GM21576 (cell line): Measurements from ENCODE around the gene DAZL.
A peak's percentile ranks its signal among the peaks of the same experiment; 100 is the strongest.

Experiments
- ATAC-seq: cut with Tn5 transposase; IDR thresholded peaks from one replicate; pipeline ENCODE4 v1.9.1; 2021; ENCODE audit warnings: mild to moderate bottlenecking, moderate library complexity; ENCODE audit not compliant: unreplicated experiment

The DAZL gene

DNA sequence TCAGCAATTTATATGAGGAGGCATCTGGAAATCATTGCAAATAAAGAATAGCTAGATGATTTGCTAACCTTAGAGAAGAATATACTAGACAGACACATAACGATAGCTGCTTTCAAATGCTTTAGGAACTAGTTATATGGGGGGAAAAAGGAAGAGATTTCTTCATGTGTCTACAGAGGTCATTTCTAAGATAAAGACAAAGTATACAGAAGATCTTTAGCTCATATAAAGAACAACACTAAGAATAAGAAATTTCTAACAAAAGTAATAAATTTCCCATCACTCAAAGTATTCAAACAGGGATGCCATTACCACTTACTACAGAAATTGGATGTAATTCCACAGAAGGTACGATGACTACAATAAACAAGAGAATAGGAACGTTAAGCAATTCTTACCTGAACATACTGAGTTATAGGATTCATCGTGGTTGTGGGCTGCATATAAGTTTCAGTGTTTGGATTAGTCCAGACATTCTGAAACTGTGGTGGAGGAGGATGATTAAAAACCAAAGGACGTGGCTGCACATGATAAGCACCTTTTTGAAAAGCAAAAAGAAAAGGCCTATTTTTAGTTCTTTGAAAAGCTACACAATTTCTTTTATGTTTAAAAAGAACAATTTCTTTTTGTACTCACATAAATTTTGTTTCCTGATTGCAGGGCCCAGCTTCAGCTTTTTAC, 8.7 kb downstream of the DAZL start:
- ATAC-seq = no peak

DNA sequence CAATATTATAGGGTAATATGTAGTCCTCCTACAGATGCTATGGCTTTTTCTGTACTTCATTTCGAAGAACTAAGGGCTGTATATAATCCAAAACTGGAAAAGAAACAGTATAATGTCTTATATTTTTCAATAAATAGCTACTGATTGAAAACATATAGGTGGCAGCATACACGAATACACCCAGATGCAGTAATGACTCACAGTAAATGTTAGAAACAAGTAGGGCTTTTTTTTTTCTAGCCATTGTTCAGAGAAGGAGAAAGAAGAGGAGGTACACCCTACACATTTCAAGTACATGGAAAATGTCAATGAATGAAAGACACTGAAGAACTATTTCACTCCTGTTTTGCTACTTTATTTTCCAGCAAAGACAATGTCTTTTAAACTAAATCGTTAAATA, 9.4 kb downstream of the DAZL start:
- no peak for ATAC-seq

DNA sequence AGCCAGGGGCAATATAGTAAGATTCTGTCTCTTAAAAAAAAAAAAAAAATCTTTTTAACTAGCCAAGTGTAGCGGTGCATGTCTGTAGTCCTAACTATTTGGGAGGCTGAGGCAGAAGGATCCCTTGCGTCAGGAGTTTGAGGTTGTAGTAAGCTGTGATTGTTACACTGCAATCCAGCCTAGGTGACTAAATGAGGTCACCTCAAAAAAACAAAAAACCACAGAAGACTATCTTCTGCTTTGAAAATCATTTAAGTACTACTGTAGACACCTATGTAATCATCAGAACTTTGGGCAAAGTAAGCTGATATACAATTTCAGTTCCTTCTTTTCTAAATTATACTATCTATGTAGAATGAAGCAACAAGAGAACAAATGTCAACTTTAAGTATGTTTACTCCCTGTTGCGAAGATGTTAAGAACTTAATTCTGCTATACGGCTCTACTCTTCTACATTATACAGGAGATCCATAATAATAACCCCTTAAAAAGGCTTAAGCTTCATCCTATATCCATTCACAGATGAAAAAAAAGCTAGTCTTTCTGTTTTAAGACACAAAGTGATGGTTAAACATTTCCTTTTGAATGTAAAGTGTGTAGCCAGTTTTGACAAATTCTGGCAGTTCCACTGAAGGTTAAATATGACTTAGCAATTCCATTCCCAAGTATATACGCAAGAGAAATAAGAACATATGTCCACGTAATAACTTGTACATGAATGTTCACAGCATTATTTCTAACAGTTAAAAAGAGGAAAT, 15.2 kb downstream of the DAZL start:
- ATAC-seq = peak; percentile 98

DNA sequence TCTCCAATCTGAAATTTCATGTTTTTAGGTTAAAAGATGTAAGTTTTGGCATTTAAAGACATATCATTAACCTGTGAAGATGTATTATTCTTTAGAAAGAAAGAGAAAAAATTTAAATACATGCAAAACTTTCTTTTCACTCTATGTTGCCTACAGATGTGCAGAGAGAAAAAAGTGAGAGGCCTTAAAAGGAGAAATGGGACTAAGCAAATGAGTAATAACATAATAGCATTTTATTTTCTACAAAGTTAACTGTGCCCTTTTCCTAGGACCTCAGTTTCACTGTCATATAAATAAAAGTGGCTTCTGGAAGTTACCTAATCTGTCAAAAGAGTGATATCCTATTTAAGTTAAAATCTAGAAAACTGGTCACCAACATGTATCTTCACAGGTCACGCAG, 16.1 kb downstream of the DAZL start:
- no peak for ATAC-seq

DNA sequence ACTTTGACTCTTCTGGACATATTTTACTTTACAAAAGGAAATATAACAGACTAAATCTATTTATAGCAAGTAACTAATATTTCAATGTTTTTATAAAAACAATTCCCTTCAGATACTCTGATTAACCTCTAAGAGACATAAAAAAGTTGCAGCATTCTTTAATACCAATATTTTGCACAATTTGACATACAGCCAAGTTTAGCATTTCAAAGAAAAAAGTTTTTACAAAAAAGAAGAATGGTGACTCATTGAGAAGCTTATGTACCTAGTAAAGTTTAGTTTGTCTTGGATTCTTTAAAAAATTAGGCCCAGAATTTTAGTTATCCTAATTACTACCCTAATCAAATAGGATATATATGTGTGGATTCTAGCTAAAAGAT, 17.6 kb downstream of the DAZL start:
- ATAC-seq = no peak

DNA sequence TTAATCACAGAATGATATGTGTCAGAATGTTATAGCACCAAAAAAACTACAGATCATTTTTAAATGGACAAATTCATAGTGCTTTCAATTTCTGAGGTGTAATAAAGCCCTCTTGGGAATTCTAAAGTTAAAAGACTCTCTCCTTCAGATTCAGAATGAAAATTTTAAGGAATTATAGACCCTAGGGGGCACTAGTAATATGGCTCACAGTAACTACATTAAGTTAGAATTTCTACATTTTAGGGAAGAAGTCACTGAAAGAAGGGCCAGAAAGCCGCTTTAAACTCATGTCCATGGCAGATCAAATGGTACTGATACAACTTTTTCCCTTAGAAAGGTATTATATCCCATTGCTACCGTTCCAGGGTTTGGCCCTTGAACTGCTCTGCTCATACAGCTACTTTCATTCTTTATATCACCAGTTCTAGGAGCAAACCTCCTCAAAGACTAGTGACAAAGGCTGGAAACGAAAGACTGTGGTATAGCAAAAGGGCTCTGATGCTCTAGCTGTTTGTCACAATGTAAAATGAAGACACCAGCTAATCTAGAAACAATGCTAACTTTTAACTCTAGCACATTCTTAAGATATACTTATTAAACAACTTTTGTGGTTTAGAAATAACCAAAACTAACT, 18.1 kb downstream of the DAZL start:
- ATAC-seq = no peak

DNA sequence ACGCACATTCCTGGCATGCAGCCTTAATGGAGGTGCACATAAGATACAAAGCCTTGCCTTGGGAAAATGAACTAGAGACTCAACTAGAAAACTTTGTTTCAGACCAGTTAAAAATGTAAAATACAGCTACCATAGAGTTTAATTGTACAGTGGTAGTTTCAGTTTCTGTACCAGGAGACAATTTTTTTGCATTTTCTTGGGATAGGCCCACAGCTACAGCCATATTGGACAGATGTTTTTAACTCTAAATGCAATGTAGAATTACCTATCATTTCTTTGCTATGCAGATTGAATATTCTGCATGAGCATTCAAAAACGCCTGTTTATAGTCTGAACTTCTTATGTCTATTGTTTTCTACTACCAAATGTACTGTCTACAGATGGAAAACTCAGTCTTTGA, 20.3 kb downstream of the DAZL start:
- ATAC-seq = no peak

DNA sequence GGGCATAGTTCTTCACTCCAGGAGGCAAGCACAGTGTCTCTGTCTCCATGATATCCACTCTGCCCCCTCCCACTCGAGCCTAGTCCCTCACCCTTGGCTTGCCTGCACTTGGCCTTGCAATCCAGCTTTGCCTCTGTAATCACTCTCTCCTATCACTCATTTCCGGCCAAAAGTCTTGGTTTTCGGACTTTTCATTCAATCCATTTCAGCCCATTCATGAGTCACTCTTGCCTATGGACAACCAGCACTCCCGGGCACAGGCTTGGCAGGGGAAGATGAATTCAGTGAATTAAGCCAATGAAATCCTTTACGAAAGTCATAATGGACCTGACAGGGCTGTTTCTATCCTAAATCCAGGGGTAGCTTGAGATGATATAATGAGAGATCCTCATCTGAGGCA, 21.7 kb downstream of the DAZL start:
- no peak for ATAC-seq

DNA sequence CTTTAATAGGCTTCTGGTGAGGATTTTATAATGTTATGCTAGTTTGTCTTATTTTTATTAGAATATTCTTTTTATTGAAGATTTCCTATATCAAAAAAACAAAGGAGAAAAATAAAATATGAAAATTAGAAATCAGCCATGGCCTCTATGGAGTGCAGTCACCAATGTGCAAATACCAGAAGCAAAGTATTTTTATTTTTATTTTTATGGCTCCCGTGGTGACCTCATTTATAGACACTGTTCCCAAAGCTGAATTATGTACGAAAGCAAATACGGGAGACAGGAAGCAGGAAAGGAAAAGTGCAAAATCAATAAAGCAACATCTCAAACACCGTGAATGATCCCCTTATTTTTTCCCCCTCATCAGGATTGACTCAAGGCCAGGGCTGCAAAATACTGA, 35.1 kb downstream of the DAZL start:
- no peak for ATAC-seq

DNA sequence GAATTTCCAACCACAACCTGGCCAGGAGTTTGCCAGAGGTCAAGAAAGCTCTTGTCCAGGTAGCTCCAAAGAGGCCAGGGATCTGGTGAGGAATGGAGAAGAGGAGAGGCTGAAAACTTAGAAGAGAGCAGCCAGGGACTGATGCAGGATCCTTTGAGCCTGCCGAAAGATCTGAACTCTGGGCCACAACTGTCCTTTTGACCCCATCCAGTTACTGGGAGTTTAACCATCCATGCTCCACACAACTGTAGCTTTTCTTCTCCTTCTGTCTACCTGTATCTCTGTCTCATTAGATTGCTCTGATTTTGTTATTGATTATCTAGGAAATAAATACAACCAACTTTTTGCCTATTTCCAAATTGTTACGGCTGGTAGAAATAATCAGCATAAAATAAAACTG, 36.7 kb downstream of the DAZL start:
- ATAC-seq = no peak

DNA sequence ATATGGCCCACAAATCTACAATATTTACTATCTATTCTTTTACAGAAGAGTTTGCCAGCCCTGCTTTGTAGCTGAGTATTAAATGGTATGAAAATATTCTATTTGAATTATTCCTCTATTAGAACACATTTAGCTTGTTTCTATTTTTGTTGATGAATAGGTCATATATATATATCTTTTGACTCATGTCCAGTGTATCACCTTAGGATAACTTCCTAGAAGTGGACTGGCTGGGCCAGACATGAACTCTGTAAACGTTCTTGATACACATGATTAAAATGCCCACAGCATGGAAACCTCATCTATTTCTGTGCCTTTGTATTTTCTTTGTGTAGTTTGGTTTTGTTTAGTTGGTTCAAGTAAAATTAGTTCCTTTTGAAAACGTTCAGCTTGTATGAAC, 37.1 kb downstream of the DAZL start:
- ATAC-seq = no peak

DNA sequence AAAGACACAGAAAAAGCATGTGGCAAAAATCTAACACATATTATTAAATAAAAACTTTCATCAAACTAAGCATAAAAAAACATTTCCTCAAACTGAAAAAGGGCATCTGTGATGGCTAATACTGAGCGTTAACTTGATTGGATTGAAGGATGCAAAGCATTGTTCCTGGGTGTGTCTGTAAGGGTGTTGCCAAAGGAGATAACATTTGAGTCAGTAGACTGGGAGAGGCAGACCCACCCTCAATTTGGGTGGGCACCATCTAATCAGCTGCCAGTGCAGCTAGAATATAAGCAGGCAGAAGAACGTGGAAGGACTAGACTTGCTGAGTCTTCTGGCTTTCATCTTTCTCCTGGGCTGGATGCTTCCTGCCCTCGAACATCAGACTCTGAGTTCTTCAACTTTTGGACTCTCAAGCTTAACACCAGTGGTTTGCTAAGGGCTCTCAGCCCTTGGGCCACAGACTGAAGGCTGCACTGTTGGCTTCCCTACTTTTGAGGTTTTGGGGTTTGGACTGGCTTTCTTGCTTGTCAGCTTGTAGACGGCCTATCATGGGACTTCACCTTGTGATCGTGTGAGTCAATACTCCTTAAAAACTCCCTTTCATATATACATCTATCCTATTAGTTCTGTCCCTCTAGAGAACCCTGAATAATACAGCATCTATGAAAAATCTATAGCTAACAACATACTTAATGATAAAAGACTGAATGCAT, 45.4 kb downstream of the DAZL start:
- ATAC-seq = no peak

DNA sequence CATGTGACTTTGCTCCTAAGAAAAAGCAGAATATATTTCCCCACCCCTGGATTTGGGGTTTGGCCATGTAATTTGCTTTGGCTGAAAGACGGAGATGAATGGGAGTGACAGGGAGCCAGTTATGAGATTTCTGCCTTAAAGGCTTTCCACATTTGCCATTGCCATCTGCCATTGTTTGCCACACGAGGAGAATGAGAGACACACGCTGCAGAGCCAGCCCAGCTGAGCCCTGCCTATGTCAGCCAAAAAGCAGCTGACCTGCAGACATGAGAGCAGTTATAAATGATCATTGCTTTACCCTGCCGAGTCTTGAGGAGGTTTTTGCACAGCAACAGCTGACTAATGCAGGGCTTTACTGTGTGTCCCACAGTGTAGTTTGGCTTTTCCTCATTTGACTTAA, 51.1 kb downstream of the DAZL start:
- ATAC-seq = no peak

DNA sequence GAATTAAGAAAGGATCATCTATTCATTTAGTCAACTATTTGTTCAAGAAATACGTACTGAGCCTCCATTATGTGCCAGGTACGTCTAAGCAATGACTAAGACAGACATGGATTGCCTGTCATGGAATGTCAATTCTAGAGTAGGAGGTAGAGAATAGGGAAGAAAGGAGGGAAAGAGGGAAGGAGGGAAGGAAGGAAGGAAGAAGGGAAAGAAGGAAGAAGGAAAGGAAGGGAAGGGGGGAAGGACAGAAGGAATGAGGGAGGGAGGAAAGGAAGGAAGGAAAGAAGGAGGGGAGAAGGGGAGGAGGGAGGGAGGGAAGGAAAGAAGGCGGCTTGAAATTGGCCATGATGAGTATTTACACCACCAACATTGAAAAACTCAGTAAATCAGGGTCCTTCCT, 52.5 kb downstream of the DAZL start:
- no peak for ATAC-seq

DNA sequence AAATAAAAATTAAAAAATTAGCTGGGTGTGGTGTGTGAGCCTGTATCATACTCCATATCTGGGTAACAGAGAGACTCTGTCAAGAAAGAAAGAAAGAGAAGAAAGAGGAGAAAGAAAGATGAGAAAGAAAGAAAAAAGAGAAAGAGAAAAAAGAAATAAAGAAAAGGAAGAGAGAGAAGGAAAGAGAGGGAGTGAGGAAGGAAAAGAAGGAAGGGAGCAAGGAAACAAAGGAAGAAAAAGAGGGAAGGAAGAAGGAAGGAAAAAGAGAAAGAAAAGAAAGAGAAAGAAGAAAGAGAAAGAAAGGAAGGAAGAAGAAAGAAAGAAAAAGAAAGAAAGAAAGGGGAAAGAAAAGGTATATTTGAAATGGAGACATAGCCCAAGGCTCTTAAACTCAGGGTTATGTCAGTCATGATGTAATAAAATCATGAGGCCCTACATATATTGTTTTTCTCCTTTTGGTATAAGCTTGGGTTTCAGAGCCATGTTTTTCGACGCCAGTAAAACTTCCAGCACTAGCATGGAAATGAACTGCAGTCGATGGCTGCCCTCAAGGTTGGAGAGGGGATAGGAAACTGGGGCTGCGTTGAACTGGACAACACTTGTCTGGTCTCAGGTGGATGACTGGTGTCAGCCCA, 53.8 kb downstream of the DAZL start:
- no peak for ATAC-seq

DNA sequence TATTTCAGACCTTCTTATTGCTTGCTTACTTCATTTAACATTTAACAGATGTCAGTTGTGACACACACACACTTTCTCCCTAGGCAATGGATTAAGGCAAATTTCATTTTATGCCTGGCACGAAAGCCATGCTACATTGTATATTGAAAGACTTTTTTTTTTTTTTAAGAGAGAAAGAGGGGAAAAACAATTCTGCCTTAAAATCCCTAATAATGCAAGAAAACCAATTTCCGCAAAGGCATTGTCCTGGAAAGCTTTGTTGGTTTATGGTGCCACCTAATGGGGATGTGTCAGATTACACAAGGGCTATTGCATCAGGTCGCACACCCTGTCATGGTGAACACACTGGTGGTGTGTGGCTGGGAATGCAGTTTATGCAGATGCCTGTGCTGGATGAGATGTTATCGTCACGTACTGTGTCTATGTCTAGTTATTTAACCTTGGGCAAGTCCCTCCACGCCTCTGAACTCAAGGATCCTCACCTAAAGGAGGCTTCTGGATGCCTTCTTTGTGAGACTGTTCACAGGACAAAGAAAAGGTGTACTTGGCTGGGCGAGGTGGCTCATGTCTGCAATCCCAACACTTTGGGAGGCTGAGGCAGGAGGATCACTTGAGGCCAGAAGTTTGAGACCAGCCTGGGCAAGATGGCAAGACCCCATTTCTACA, 54.4 kb downstream of the DAZL start:
- ATAC-seq = peak; percentile 76

DNA sequence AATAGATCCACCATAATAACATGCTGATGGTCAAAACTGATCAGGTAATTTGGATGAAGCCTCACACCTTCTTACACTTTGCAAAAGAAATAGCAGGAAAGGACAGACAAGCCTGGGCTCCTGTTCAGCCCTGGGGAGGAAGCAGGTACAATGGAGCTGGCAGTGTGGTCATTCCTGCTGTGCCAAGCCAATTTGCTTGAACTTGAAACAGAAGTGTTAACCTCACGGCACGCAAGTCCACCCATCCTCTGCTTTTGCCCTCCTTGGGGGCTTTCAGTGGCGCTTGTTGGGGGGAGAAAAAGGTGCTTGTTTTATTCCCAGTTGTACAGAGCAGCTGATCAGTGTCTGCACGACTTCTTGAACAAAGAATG, 54.9 kb downstream of the DAZL start:
- no peak for ATAC-seq

DNA sequence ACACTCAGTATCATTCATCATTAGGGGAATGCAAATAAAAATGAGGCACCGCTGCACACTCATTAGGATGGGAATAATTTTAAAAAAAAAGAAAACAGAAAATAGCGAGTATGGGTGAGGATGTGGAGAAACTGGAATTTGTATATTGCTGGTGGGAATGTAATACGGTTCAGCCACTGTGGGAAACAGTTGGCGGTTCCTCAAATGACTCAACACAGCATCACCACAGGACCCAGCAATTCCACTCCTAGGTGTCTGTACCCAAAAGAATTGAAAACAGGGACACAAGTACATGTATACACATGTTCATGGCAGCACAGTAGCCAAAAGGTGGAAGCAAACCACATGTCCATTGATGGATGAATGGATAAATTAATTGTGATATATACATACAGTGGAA, 56.5 kb downstream of the DAZL start:
- ATAC-seq = no peak

DNA sequence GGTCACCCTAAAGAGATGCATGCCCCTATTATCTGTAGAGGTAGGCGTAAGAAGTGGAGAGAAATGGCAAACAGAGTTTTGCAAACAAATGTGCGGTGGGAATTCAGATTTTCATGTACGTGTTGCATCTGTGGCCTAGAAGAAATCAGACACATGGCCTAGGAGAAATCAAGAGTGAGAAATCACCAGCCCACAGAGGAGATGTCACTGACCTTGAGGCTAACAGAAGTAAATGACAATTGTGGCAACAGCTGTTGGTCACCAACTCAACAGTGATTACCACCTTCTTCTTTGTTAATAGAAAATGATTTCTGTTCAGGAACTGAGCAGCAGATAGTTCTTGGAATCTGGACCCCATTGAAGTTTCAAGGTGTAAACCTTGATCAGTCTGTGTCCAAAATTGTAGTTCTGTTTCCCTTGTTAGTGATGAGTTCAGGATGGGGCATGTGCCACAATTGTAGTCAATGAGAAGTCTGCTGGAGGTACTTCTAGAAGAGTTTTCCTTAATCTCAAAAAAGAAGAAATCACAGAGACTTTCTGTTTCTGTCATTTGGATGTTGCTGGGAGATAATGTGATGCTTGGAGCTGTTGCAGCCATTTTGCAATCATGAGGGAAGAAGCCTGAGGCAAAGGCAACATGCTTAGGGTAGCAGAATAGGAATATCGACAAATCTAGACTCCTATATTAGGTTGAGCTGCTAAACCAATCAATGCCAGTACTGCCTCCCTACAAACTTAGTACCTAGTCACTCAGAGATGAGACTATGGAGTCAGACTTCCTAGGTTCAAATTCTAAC, 57.5 kb downstream of the DAZL start:
- no peak for ATAC-seq
